Measurements from ENCODE around the gene AKT1. TPM values are rescaled to one million over a fixed set of nuclear protein-coding genes. Genes with fewer than 3 reads are reported as not detected.

The AKT1 gene
- polyA plus RNA-seq, 1 donor, result 223 TPM

- DNase-seq, result no peak
These were observed 10.5 kb downstream of the AKT1 start for GRCh38 chr14:104784846-104785707.

DNA sequence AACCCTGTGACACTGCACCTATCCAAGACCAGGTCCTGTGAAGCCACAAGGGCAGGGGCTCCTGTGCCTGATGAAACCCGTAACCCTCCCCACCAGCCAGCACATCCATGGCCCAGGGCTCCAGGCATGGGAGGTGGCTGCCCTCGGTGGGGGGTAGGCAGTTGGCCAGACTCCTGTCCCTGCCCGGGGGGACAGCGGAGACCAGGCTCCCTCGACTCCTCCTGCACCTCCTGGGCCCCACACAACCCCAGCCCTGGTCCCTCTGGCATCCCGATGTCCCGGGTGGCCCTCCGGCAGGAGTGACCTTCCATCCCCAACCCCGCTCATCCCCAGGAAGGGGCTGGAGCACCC is 11.4 kb downstream of the AKT1 start:
- DNase-seq, result no peak

DNA sequence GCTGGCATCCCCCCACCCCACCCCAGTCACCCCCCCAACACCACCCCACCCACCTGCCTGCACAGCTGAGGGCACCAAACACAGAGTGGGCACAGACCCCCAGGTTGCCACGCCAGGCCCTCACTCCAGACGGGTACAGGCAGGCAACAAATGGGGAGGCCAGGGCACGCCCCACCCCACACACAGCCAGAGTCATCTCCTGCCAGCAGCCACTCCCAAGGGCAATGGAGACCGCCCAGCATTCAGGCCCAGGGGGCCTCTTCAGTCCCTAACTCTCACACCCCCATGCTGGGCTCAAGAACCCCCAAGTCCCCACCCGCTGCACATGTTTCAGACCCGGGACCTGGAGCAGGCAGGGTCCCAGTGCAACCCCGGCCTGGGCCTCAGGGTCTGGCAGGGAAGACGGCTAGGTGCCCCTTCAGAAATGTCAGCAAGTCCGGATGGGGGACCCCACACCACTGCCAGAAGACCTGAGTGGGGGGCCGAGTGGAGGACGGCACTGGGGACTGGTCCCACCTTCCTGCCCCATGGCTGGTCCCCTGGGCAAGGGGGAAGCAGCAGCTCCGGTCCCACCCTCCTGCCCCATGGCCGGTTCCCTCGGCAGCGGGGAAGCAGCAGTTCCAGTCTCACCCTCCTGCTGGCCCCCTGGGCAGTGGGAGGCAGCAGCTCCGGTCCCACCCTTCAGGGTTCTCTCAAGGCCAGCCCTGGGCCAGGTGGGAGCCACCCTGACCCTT is 11.9 kb downstream of the AKT1 start:
- no peak for DNase-seq

GRCh38 chr14:104782808-104783139 is 12.8 kb downstream of the AKT1 start:
- DNase-seq, result no peak

GRCh38 chr14:104782086-104782807 is 13.3 kb downstream of the AKT1 start:
- no peak for DNase-seq

DNA sequence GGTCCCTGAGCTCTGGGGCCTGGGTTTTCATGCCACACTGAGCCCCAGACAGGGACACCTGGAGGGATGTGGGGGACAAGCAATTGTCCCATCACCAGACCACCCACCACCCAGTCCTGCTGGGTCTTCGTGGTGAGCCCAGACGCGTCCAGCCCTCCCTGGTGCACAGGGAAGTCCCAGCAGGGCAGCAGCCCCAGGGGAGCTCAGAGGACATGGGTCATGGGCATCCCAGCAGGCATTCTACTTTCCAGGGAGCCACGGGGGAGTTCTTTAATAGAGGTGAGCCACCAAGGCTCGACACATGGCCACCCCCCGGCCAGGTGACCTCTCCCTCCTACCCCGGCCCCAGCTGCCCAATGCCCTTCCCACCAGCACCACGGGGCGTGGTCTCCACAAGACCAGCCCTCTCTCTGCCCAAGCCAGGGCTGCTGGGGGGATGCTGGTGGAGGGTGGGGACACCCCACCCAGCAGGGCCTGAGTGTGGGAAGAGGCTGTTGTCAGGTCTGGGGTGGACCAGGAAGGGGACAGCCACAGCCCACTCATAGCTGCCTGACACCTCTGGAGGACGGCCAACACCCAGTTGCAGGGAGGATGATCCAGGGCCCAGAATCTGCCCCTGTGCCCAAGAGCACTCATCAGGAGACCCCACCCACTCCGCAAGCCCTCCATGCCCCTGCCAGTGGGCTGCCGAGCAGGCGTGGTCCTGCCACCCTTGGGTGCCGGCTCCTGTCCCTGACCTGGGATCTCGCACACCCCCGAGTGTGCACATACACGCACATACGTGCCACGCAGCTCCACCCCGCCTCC is 14.1 kb downstream of the AKT1 start:
- no peak for DNase-seq

DNA sequence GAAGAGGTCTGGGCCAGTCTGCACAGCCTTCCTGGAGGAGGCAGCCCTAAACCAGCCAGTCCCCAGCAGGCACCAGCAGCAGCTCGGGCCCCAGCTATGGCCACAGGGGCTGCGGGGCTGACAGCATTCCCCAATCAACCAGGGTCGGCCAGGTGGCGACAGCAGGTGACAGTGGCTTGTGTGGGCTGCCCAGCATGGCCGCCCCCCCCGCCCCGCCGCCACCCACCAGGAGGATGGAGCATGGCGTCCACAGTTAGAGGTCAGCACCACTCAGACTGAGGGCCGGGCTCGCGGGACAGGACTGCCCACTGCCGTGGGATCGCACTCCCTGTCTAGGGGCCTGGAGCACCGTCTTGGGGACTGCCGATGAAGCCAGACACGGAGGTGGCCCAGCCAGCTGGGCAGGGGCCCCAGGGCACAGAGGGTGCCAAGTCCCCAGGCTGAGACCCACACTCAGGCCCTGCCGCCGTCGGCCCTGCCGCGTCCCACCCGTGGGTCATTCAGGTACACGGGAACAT is 15.0 kb downstream of the AKT1 start:
- DNase-seq, result no peak

- no peak for DNase-seq
These were observed 15.6 kb downstream of the AKT1 start for GRCh38 chr14:104779776-104780512.

DNA sequence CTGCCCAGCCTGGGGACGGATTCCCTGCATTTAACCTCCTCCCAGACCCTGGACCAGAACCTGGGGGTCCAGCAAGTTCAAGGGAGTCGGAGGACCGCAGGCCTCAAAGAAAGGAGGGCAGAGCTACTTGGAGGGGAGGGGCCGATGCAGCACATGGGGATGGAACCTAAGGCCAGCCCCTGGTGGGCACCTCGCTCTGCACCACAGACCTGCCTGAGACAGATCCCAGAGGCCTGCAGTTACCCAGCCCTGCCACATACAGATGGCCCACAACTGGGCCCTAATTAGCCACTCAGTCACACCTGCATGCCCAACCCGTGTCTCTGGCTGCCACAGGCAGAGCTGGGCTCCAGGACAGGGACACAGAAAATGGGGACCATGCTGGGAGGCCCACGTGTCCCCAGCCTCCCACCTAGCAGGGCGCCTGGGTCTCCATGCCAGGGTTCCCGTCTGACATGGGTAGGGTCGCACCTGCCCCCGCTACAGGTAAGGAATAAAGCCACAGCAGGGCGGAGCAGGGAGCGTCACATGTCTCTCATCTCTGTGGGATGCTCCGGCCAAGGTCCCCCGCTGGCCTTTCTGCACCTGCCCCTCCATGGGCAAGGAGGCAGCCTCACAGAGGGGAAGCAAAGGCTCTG is 16.7 kb downstream of the AKT1 start:
- no peak for DNase-seq

DNA sequence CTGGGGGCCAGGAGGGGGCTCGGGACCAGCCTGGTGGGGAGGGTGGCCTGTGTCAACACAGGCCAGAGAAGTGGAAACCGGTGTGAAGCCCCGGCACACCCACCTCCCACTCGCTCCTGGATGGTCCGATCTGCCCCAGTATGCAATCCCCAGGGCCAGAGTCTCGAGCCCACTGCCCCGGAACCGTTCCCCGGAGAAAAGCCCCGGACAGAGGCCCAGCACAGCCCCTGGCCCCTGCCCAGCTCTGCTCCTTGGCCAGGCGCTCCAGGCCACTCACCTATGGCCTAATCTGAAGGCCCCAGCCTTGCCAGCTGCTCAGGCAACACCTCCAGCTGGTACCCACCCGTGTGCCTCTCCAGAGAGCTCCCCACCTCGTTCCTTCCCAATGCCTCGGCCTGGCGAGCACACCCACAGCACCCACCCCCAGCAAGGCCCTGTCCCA is 17.7 kb downstream of the AKT1 start:
- DNase-seq, result no peak

GRCh38 chr14:104776961-104777807 is 18.4 kb downstream of the AKT1 start:
- no peak for DNase-seq

- no peak for DNase-seq
These were observed 19.1 kb downstream of the AKT1 start for GRCh38 chr14:104776481-104776880.

GRCh38 chr14:104775073-104775489 is 20.5 kb downstream of the AKT1 start:
- DNase-seq, result no peak

- no peak for DNase-seq
These were observed 21.0 kb downstream of the AKT1 start for GRCh38 chr14:104774453-104775072.

- no peak for DNase-seq
These were observed 21.8 kb downstream of the AKT1 start for GRCh38 chr14:104773505-104774452.

DNA sequence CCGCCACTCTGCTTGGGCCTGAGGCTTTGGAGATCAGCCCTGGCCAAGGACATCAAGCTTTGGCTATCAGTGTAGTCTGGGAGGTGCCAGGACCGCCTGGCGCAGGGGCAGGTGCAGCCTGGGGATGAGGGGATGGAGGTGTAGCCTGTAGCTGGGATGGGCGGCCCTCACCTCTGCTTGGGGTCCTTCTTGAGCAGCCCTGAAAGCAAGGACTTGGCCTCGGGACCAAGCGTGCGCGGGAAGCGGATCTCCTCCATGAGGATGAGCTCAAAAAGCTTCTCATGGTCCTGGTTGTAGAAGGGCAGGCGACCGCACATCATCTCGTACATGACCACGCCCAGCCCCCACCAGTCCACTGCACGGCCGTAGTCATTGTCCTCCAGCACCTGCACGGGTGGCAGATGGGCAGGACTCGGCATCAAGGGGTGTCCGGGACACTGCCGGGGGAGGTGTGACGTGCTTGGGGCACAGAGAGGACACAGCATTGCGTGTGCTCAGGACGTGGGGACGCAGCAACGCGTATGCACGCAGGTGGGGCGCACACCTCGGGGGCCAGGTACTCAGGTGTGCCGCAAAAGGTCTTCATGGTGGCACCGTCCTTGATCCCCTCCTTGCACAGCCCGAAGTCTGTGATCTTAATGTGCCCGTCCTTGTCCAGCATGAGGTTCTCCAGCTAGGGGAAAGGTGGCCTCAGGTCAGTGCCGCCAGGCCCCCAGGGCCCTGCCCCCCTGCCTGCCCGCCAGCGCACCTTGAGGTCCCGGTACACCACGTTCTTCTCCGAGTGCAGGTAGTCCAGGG is 22.6 kb downstream of the AKT1 start:
- no peak for DNase-seq

DNA sequence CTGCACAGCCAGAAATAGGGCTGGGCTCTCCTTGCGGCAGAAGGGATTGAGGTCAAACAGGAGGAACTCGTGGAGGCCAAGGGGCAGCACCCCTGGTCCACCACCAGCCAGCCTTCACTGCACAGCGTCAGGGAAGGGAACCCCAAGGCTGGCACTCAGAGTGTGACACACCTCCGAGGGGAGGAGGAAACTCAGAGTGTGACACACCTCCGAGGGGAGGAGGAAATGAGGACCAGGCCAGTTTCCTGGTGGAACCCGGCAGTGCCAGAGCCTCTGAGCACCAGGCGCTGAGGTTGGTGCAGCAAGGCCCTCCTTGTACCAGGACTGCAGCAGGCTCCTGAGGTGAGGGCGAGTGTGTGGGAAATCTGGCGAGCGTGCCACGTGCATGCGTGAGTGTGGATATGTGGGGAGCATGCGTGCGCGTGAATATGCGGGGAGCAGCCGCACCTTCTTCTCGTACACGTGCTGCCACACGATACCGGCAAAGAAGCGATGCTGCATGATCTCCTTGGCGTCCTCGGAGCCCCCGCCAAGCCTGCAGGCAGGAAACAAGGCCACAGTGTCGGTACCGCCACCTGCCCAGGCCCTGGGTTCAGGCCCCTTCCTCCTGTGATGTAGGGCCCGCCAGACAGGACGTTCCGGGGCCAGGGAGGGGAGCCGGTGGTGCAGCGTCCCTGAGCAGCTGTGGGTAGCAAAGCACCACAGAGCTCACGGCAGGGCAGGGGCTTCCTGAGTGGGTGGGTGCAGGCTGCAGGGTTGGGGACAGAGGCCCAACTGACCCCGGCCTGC is 23.4 kb downstream of the AKT1 start:
- no peak for DNase-seq
